WI38 (cell line): ENCODE measurements around the gene TTC21A.

Source experiments
- H3K4me3 ChIP-seq: 2 replicates; pipeline ENCODE4 v1.5.1; 2011; ENCODE audit warnings: low read depth, mild to moderate bottlenecking, control low read depth, low read length
- CTCF ChIP-seq: IDR thresholded peaks from 2 replicates; pipeline ENCODE4 v1.5.1; 2012; ENCODE audit warnings: low read depth, mild to moderate bottlenecking, control low read depth, low read length

TTC21A gene

GRCh38 chr3:39132096-39133092 lies 24.9 kb downstream of the TTC21A start:
- no peak overlapping the region for H3K4me3 ChIP-seq
- no peak for TF ChIP-seq CTCF

- H3K4me3 ChIP-seq: no peak overlapping the region
- TF ChIP-seq CTCF: no peak
These were observed 25.6 kb downstream of the TTC21A start for GRCh38 chr3:39133093-39133490.

GRCh38 chr3:39133822-39134221 lies 26.3 kb downstream of the TTC21A start:
- H3K4me3 ChIP-seq: no peak overlapping the region
- no peak for TF ChIP-seq CTCF

GRCh38 chr3:39134305-39134704 lies 26.8 kb downstream of the TTC21A start:
- H3K4me3 ChIP-seq: no peak overlapping the region
- TF ChIP-seq CTCF: no peak

- H3K4me3 ChIP-seq: no peak overlapping the region
- no peak for TF ChIP-seq CTCF
These were observed 27.8 kb downstream of the TTC21A start for GRCh38 chr3:39135170-39135805.

- H3K4me3 ChIP-seq: no peak overlapping the region
These were observed 29.3 kb downstream of the TTC21A start for GRCh38 chr3:39136533-39137434.

More at GRCh38 chr3:39136533-39137434, 29.3 kb downstream of the TTC21A start:
- no peak for TF ChIP-seq CTCF
